Forelimb muscle (tissue), 1 donor: ENCODE results near the gene DEF6. TPM values are rescaled to one million over a fixed set of nuclear protein-coding genes. Genes with fewer than 3 reads are reported as not detected.

Experiments
- polyA plus RNA-seq: library from polyadenylated mRNA; unstranded; fragments of 120-200 nt; gene quantifications from one replicate; pipeline ENCODE4 v1.2.1, GENCODE V29; 2013; ENCODE audit not compliant: insufficient read length

The DEF6 gene
- polyA plus RNA-seq, 1 donor = 4.9 TPM

Other genes with a start within 250 kb of the DEF6 start
- 0.27 TPM for gene TCP11, start 156.5 kb upstream of the DEF6 start, polyA plus RNA-seq
- gene SCUBE3, start 83.9 kb upstream of the DEF6 start, polyA plus RNA-seq = 0.82 TPM
- gene ZNF76, start 38.1 kb upstream of the DEF6 start, polyA plus RNA-seq = 26.9 TPM
- 24.2 TPM for gene PPARD, start 44.7 kb downstream of the DEF6 start, polyA plus RNA-seq
- 20.8 TPM for gene FANCE, start 154.5 kb downstream of the DEF6 start, polyA plus RNA-seq
- gene RPL10A, start 170.6 kb downstream of the DEF6 start, polyA plus RNA-seq = 2,649 TPM
- 75.7 TPM for gene TEAD3, start 199.3 kb downstream of the DEF6 start, polyA plus RNA-seq
- 1.4 TPM for gene TULP1, start 215.1 kb downstream of the DEF6 start, polyA plus RNA-seq